HS-5 (cell line): ENCODE results near the gene PCNT.
"Not testable (repeated sequence)": the region's sequence is repeated elsewhere in the genome, so short reads cannot be mapped to it uniquely, and the experiment has no call there.

Experiments used
- DNase-seq: peaks from one replicate; pipeline ENCODE4 v3.0.0-alpha.2; 2012; ENCODE audit warnings: low read depth

PCNT gene

DNA sequence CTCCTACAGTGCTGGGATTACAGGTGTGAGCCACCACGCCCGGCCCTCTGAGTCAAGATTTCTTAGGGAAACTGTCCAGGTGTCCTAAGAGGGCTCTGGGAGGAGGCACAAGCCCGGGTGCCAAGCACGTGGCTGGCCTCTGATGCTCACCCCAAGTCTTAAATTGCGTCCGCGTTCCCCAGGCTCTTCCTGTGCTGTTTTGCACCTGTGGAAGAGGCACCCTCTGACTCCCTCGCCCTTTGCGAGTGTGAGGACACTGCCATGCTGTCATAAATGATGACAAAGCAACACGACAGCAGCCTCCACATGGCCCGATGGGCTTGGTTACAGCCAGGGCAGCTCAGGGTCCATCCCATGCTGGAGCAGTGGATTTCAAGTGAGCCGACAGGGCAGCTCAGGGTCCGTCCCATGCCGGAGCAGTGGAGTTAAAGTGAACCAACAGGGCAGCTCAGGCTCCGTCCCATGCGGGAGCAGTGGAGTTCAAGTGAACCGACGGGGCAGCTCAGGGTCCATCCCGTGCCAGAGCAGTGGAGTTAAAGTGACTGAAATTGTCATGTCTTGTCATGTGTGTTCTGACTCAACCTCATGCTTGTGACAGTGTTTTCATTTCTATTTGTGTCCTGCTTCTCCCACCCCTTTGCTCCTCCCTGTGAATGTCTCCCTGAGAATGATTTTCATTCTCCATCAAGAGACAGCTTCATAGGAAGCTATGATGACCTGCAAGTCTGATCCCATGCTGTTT lies 33.9 kb downstream of the PCNT start:
- no peak for DNase-seq

DNA sequence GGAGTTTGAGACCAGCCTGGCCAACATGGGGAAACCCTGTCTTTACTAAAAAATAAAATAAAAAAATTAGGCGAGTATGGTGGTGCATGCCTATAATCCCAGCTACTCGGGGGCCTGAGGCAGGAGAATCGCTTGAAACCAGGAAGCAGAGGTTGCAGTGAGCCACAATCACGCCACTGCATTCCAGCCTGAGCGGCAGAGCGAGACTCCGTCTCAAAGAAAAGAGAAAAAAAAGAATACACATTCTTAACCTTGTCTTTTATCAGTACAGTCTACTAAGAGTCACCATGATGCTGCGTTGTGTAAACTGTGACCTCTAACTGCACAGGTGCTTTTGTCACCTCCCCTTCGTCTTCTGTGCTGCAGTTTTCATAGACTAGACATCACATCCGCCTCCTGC lies 37.2 kb downstream of the PCNT start:
- no peak for DNase-seq

DNA sequence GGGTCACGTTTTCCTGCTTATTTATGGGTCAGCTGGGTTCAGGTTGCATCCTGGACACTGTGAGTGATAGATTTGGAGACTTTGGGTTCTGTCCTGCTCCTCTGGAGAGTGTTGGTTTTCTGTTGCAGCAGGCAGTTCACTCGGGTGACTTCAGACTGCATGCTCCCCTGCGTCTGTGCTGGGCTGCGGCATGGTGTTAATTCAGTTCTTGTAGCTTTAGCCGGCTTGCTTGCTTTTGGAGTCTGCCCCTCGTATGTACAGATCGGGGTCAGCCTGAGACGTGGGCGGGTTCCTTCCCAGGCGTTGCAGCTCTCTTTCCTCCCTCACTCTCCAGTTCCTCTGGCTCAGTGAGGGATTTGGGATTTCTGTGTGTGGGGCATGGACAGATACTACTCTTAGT lies 38.0 kb downstream of the PCNT start:
- no peak for DNase-seq

DNA sequence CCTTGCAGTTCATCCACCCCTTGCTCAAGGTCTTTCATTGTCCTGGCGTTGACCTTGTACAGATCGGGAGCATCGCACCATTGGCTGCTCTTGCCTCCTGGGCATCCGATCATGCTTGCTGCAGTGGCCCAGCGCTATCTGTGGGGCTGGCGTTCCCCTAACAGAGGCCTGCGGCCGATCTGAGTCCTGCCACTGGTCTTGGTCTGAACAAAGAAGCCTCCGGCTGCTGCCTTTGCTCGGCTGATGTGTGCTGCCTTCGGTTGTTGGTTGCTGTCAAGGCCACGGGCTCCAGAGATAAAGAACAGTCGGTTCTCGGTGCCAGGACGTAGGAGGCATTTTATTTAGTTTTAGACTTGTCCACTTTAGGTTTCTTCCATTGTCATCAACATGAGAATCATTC lies 39.0 kb downstream of the PCNT start:
- no peak for DNase-seq

DNA sequence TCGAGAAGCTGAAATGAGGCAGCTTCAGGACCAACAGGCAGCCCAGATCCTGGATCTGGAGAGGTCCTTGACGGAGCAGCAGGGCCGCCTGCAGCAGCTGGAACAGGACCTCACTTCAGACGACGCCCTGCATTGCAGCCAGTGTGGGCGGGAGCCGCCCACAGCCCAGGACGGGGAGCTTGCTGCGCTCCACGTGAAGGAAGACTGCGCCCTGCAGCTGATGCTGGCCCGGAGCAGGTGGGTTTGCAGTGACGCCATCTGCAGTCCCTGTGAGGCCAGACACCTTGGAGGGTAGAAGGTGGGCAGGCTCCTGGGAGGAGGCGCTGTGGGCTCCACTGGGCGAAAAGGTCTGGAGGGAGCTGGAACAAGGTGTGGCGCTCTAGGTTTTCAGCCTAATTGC lies 39.7 kb downstream of the PCNT start:
- no peak for DNase-seq

DNA sequence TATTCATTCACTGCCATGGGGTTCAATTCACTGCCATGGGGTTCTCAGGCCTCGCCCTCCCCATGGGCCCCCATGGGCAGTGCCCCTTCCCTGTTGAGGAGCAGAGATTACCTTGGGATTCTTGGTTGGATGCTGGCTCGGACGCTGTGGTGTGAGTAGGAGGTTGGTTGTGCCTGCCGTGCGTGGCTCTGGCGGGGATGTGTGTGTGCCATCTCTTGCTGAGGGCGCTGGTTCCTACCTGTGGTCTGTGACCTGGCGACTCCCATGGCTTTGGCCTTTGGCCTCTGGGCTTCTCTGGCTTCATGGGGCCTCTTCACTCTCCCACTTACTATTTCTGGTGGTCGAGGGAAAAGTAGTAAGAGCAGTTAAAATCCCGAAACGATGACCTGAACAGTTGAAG lies 42.1 kb downstream of the PCNT start:
- DNase-seq = no peak

DNA sequence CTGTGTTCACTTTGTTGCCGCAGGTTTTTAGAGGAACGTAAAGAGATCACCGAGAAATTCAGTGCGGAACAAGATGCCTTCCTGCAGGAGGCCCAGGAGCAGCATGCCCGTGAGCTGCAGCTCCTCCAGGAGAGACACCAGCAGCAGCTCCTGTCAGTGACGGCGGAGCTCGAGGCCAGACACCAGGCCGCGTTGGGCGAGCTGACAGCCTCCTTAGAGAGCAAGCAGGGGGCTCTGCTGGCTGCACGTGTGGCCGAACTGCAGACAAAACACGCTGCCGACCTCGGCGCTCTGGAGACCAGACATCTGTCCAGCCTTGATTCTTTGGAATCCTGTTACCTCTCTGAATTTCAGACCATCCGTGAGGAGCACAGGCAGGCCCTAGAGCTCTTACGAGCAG lies 42.6 kb downstream of the PCNT start:
- DNase-seq = no peak

DNA sequence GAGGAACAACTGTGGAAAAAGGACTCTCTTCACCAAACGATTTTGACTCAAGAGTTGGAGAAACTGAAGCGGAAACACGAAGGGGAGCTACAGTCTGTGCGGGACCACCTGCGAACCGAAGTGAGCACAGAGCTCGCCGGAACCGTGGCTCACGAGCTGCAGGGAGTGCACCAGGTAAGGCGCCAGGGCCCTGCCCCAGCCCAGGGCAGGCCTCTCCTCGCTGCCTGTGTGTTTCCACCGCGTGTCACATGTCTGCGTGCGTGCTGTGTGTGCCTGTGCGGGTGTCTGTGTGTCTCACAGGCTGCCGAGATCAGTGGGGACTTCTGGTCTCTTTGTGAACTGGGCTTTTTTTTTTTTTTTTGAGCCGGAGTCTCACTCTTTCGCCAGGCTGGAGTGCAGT lies 43.0 kb downstream of the PCNT start:
- DNase-seq = no peak

DNA sequence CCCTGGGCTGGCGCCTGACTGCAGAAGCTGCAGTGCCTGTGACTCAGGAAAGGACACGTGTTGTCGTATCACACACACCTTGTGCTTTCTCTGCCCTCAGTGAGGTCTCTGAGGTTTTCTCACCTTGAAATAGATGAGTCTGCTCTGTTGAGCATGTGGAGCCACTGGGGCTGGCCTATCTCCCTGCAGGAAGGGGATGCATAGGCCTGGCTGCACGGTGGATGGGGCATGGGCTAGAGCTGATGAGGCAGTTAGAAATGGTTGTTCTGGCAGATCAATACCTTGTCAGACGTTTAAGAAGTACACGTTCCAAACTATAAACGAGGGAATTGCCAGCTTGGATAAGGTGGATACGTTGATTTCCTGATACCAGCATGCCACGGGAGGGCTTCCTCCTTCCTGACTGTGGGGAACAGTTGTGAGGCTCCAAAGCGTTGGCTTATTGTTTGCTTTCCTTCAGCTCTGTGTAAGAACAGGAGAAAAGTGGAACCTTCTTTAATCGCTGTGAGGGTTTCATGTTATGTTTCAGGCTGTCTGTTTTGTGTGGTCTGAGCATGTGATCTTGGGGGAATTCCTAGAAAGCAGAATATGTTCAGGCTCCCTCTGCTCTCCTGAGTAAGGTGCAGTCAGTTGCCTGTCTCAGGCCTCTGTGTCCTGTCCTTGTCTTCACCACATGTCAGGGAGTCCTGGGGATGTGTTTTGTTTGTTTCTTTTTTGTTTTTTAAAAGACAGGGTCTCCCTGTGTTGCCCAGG lies 44.8 kb downstream of the PCNT start:
- DNase-seq = no peak

DNA sequence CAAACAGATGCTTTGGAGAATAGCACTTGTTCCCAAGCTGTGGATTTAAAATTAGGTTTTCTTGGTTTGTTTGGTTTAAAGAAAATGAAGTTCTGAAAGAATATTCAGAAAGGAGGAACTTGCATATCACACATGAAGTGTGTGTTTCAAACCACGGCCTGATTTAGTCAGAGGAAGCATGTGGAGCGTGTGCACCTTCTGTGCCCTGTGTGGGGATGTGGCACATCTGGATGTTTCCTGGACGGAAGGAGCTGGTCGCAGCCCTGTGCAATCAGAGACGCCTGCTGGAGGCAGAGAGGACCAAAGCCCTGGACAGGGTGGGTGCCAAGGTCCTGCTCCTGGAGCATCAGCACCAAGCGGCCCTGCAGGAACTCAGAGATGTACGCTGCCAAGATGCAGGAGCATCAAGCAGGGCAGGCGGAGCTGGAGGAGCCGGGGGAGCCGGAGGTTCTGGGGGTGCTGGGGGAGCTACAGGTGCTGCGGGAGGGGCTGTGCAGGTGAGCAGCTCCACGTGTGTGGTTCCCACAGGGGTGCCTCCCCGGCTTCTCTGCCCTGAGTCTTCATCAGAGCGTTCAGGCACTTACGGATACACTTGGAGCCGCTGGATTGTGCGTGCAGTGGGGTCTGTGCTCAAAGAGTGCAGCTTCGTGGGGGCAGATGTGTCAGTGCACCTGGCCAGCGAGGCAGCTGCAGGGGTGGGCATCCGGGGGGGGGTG lies 45.7 kb downstream of the PCNT start:
- no peak for DNase-seq

DNA sequence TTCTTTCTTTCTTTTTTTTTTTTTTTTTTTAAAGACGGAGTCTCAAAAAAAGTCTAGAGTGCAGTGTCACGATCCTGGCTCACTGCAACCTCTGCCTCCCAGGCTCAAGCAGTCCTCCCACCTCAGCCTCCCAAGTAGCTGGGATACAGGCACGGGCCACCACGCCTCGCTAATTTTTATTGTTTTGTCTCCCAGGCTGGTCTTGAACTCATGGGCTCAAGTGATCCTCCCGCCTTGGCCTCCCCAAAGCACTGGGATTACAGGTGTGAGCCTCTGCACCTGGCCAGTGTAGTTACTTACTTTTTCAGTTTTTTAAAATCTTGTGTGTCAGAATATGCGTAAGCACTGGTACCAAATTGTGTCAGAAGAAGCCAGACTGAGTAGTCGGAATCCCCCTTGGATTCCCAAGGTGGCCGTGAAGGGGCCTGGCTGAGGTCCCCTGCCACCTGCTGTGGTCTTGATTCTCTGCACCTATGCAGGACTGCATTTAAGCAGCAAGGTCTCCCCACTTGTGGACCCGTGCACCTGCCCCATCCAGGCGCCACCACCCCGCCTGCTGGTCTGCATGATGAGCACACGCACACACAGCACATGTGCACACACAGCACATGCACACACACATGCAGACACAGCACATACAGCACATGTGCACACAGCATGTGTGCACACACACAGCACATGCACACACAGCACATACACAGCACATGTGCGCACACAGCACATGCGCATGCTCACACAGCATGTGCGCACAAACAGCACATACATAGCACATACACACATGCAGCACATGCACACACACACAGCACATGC lies 47.5 kb downstream of the PCNT start:
- no peak for DNase-seq

DNA sequence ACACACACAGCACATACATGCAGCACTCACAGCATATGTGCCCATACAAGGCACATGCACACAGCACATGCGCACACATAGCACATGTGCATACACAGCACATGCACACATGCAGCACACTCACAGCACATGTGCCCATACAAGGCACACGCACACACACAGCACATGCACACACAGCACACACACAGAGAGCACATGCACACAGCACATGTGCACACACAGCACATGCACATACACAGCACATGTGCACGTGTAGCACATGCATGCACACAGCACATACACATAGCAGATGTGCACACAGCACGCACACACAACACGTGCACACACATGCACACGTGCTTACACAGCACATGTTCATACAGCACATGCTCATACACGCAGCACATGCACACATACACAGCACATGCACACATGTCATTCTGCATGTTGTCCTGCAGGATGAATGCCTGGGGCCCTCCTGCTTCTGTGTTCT lies 48.1 kb downstream of the PCNT start:
- no peak for DNase-seq

DNA sequence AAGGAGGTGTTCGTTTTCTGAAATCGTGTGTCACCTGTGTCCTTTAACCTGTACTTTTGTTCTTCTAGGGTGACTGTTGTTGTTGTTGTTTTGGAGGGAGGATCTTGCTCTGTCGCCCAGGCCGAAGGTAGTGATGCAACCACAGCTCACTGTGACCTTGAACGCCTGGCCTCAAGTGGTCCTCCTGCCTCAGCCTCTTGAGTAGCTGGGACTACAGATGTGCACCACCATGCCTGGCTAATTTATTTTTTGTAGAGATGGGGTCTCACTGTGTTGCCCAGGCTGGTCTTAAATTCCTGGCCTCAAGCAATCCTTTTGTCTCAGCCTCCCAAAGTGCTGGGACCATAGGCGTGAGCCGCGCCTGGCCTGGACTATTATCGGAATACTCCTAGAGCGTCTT lies 49.0 kb downstream of the PCNT start:
- not testable (repeated sequence) for DNase-seq

DNA sequence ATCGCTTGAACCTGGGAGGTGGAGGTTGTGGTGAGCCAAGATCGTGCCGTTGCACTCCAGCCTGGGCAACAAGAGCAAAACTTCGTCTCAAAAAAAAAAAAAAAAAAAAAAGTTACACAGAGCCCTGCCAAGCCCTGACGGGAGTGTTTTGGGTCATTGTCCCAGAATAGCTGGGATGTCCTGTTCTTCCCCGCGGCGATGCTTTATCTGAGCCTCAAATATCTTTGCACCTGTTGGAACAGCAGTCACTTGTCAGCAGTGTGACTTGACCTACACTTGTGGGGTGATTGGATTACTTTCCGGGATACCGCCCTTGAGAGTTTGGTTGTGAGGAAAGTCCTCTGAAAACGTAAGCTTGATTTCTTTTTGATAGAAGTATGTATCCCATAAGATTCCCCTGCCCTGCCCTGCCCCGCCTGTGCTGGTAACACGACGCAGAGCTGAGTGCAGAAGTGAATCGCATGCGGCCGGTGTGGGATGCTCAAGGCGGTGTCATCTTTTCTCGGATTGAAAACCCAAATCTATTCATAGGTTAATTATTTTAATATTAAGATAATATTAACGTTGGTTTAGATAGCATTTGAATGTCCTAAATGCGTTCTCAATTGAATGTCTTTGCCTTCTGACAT lies 50.9 kb downstream of the PCNT start:
- no peak for DNase-seq

DNA sequence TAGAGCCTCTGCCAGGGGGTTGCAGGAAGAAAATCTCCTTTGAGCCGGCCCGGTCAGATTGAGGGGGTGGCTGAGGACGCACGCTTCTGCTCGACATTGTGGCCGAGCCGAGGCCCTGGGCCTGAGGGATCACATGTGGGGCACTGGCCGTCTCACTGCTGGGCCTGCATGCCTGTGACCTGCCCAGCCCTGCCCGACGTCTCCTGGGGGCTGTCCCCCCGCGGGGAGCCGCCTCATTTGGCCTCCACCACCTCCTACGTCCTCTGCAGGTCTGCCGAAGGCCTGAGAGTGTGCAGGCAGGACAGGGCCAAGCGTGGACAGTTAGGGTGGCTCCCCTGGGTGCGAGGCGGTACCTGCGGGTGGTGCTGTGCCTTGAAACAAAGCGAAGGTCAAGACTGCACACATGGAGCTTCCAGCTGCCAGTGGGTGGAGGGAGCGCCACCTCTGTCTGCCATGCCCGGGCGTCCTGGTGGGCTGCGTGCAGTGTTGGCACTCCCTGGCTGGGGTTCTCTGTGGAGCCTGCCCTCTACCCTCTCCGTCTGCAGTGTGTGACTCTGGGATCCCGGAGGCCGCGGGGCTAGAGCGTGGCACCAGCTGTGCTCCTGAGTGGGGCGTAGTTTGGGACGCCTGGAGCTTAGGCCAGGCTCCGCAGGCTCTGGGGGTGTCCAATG lies 51.7 kb downstream of the PCNT start:
- no peak for DNase-seq

DNA sequence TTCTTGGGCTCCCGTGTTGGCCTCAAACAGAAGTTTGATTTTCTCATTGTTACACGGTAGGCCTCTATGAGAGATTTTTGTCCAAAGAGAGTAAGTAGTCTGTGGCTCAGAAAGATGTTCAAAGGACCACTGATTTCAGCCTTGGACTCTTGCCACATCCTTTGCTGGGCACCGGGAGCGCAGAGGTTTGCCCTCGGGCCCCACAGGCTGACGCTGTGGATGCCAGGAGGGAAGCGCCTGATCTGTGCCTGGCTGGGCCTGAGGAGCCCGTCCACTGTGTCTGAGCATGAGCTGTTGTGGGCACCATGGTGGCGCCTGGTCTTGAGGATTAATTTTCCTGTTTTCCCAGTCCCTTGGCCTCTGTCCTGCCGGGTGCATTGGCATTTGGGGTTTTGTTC lies 52.3 kb downstream of the PCNT start:
- no peak for DNase-seq

DNA sequence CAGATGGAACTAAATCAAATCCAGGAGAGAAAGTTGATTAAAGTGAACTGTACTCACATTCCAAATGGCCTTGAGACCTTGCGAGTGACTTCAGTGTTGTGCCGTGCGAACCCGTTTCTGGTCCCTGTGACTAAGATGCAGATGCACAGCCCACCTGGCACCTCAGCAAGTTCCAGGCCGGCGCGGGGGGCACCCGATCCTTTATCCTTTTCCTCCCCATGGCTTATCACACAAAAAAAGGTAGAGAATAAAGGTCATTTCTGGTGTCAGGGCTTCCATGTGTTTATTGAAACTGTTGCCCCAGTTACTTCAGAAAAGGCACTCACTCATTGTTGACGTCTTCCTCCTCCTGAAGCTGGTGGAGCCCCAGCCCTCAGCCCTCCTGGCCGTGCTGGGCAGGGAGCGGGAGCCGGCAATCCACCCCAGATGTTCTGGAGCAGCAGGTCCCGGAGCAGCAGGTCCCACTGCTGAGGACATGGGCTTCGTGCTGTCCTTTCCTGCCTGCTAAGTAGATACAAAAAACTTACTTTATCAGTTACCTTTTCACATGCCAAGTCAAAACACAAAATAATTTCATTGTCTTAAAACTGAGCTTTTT lies 53.0 kb downstream of the PCNT start:
- no peak for DNase-seq

DNA sequence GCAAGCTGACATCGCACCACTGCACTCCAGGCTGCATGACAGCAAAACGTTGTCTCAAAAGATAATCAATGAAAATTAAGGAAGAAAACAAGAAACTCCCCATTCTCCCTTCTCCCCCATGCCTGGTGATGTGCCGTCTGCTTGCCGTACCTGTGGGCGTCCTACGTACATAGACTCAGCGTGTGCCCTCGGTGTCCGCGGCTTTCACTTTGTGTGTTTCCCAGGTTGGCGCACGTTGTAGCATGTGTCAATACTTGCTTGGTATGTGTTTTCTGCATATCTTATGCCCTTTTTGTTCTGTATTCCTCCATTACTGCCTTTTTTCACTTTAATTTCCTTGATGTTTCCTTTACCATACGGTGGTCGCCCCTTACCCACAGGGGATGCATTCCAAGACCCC lies 53.8 kb downstream of the PCNT start:
- DNase-seq = no peak

DNA sequence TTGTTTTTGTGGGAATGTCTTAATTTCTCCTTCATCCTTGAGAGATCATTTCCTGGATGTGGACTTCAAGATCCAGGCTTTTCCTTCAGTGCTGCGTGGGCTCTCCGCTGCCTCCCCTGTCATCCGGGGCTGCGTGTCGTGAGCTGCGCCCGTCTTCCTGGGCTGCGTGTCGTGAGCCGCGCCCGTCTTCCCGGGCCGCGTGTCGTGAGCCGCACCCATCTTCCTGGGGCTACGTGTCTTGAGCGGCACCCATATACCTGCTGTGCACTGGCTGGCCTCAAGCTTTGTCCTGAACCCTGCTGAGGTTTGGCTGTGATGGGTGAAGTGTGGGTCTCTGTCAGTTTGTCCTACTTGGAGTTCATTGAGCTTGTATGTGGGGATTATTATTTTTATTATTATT lies 55.1 kb downstream of the PCNT start:
- DNase-seq = no peak

DNA sequence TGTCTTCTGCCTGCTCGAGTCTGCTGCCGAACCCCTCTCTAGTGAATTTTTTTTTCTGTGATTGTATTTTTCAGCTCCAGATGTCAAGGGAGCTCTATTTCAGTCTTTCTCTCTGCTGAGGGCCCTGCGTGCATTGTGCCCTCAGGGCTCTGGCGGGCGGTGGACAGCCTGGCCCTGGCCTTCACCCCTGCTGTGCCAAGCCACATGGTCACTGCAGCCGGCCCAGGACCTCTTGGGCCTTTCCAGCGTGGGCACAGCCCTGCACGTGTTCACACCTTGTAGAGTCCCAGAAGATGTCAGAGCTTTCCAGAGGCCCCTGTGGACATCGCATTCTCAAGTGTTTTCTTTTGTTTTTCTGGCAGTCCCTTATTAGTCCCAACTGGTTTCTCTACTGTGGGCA lies 55.7 kb downstream of the PCNT start:
- no peak for DNase-seq

DNA sequence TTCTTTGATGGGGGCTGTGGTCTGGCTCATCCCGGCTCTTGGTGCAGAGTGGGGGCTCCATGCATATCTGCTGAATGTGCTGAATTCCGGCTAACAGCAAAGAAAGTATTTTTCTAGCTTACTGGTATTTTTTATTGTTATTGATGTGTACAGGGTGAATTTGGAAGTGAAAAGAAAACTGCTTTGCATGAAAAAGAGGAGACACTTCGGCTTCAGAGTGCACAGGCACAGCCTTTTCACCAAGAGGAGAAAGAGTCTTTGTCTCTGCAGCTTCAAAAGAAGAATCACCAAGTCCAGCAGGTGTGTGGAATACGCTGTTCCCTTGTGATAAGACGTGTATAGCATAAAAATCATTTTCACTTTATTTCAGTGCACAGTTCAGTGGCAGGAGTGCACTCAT lies 57.6 kb downstream of the PCNT start:
- no peak for DNase-seq
